Neural progenitor cell (in vitro differentiated cells): ENCODE measurements around the gene NRN1L. TPM values are rescaled to one million over a fixed set of nuclear protein-coding genes. Genes with fewer than 3 reads are reported as not detected.

ENCODE experiments used
- DNase-seq: peaks from one replicate; pipeline ENCODE4 v3.0.0-alpha.2; 2016; ENCODE audit warnings: low spot score
- H2AFZ ChIP-seq: fragments of 200-600 bp; sonication (generic); replicated peaks from 2 replicates; pipeline ENCODE4 v1.6.1; 2016; ENCODE audit warnings: antibody characterized with exemption
- H3F3A ChIP-seq: fragments of 200-600 bp; sonication (generic); 2 replicates; pipeline ENCODE4 v1.6.1; 2016; ENCODE audit warnings: antibody characterized with exemption, low read depth
- H3K27ac ChIP-seq: fragments of 200-600 bp; sonication (generic); 2 replicates; pipeline ENCODE4 v1.5.1; 2016; ENCODE audit warnings: mild to moderate bottlenecking
- H3K27me3 ChIP-seq: fragments of 200-600 bp; sonication (generic); 2 replicates; pipeline ENCODE4 v1.6.1; 2016; ENCODE audit warnings: mild to moderate bottlenecking, moderate library complexity
- H3K36me3 ChIP-seq: fragments of 200-600 bp; sonication (generic); 2 replicates; pipeline ENCODE4 v1.5.1; 2016
- H3K4me1 ChIP-seq: fragments of 200-600 bp; sonication (generic); 2 replicates; pipeline ENCODE4 v1.6.1; 2016; ENCODE audit warnings: mixed run types
- H3K4me2 ChIP-seq: fragments of 200-600 bp; sonication (generic); 2 replicates; pipeline ENCODE4 v1.6.1; 2016
- H3K4me3 ChIP-seq: fragments of 200-600 bp; sonication (generic); 2 replicates; pipeline ENCODE4 v1.5.1; 2016
- H3K79me2 ChIP-seq: fragments of 200-600 bp; sonication (generic); 2 replicates; pipeline ENCODE4 v1.6.1; 2016; ENCODE audit warnings: low read depth
- H3K9ac ChIP-seq: fragments of 200-600 bp; sonication (generic); 2 replicates; pipeline ENCODE4 v1.6.1; 2016
- H3K9me3 ChIP-seq: fragments of 200-600 bp; sonication (generic); 2 replicates; pipeline ENCODE4 v1.5.1; 2016; ENCODE audit warnings: low read depth
- H4K20me1 ChIP-seq: fragments of 200-600 bp; sonication (generic); 2 replicates; pipeline ENCODE4 v1.6.1; 2016; ENCODE audit warnings: low read depth
- H3K27ac Mint-ChIP-seq: 3 replicates; pipeline ENCODE4 v1.8.0; 2021; ENCODE audit warnings: mixed read lengths
- H3K27me3 Mint-ChIP-seq: 2 replicates; pipeline ENCODE4 v1.8.0; 2022; ENCODE audit warnings: low read depth, mild to moderate bottlenecking, inconsistent platforms, moderate library complexity, mixed read lengths; ENCODE audit not compliant: insufficient read depth
- H3K36me3 Mint-ChIP-seq: 3 replicates; pipeline ENCODE4 v1.8.0; 2021; ENCODE audit warnings: mixed read lengths
- H3K4me1 Mint-ChIP-seq: 3 replicates; pipeline ENCODE4 v1.8.0; 2021; ENCODE audit warnings: mixed read lengths
- H3K4me3 Mint-ChIP-seq: 3 replicates; pipeline ENCODE4 v1.8.0; 2021; ENCODE audit warnings: mild to moderate bottlenecking, moderate library complexity, mixed read lengths
- H3K9me3 Mint-ChIP-seq: 3 replicates; pipeline ENCODE4 v1.8.0; 2020; ENCODE audit warnings: mixed read lengths
- CTCF ChIP-seq: fragments of 200-600 bp; sonication (generic); IDR thresholded peaks from 2 replicates; pipeline ENCODE4 v1.5.1; 2017; ENCODE audit warnings: antibody characterized with exemption, mild to moderate bottlenecking
- EZH2 ChIP-seq: fragments of 200-600 bp; sonication (generic); IDR thresholded peaks from 2 replicates; pipeline ENCODE4 v1.6.1; 2017; ENCODE audit warnings: antibody characterized with exemption, mild to moderate bottlenecking, moderate library complexity
- EZH2phosphoT487 ChIP-seq: fragments of 200-600 bp; sonication (generic); IDR thresholded peaks from 2 replicates; pipeline ENCODE4 v1.6.1; 2017; ENCODE audit warnings: antibody characterized with exemption
- small RNA-seq: library from RNA; depleted of rRNA; stranded (forward); fragments of <200 nt; gene quantifications from one replicate; pipeline ENCODE3, GENCODE V24; 2015
- total RNA-seq: library from RNA; depleted of rRNA; stranded (reverse); fragments of >200 nt; gene quantifications from 2 replicates; pipeline ENCODE4 v1.2.3, GENCODE V29; 2015; ENCODE audit warnings: low replicate concordance

Gene NRN1L
- total RNA-seq, 1 donor from 2014 or later, result 0.54 TPM

DNA sequence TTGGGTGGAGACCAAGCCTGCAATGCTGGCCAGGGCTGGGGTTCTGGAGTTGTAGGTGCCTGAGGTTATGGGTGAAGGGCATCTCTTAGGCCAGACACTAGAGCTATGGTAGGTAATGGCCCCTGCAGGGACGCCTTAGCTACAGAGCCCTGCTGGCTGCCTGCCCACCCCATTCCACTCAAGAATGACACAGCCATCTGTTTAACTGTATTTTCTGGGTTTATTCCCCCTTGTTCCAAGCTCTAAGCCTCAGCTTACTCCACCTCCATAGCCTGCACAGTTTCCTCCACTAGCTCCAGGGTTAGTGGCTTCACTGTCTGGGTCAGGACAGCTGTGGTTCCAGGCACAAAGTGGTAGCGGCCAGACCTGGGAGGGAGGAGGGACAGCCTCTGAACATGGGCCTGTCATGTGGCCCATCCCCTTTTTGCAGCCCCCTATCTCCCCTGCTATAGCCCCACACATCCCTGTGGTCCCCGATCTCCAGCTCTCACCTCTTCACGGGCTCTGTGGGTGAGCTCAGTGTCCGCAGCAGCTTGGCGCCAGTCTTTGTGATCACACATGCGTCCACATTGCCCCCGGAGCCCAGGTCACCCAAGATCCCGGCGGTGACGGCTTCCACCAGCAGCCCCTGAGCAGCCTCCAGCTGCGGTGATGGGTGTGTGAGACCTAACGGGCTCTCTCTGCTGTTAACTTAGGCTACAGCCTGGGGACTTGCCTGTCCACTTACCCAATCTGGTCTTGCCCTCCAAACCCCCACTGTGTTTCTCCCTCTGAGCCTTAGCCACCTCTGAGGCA is 49.8 kb downstream of the NRN1L start:
- peak overlapping the region; percentile 2 for H3K27ac Mint-ChIP-seq
- no peaks in the 10 kb centered on the region for H3K9me3 ChIP-seq
- no peak for DNase-seq
- no peak overlapping the region for H2AFZ ChIP-seq
- H3K4me3 ChIP-seq, result peak overlapping the region; percentile 78
- peaks cover 12% of the 10 kb centered on the region for H3K4me1 ChIP-seq
- TF ChIP-seq EZH2phosphoT487 (no peak), CTCF (no peak), EZH2 (no peak)
- H3K9me3 Mint-ChIP-seq, result no peaks in the 10 kb centered on the region
- peaks cover 16% of the 10 kb centered on the region for H3K79me2 ChIP-seq
- H3K27ac ChIP-seq, result no peak overlapping the region
- H4K20me1 ChIP-seq, result peaks cover 19% of the 10 kb centered on the region
- H3K9ac ChIP-seq, result no peak overlapping the region
- H3K36me3 ChIP-seq, result no peaks in the 10 kb centered on the region
- H3F3A ChIP-seq, result peaks cover 8% of the 10 kb centered on the region
- H3K36me3 Mint-ChIP-seq, result peaks cover 4% of the 10 kb centered on the region
- peaks cover 21% of the 10 kb centered on the region for H3K4me1 Mint-ChIP-seq
- H3K27me3 ChIP-seq, result no peaks in the 10 kb centered on the region
- H3K4me2 ChIP-seq, result peak overlapping the region; percentile 94
- peak overlapping the region; percentile 100 for H3K4me3 Mint-ChIP-seq
- peaks cover 16% of the 10 kb centered on the region for H3K27me3 Mint-ChIP-seq

GRCh38 chr16:67935101-67935401 is 50.4 kb downstream of the NRN1L start:
- no peak for DNase-seq
- peak overlapping the region; percentile 2 for H3K27ac Mint-ChIP-seq
- no peaks in the 10 kb centered on the region for H3K9me3 Mint-ChIP-seq
- Histone ChIP-seq H3K27me3 (no peaks in the 10 kb centered on the region), H2AFZ (no peak overlapping the region), H3K9ac (no peak overlapping the region), H3K27ac (no peak overlapping the region), H3K4me1 (peaks cover 12% of the 10 kb centered on the region), H3K4me3 (peak overlapping the region; percentile 78), H3K36me3 (no peaks in the 10 kb centered on the region), H4K20me1 (peaks cover 19% of the 10 kb centered on the region), H3K9me3 (no peaks in the 10 kb centered on the region), H3F3A (peaks cover 8% of the 10 kb centered on the region), H3K79me2 (peaks cover 16% of the 10 kb centered on the region), H3K4me2 (peak overlapping the region; percentile 94)
- H3K4me1 Mint-ChIP-seq, result peaks cover 21% of the 10 kb centered on the region
- peak overlapping the region; percentile 100 for H3K4me3 Mint-ChIP-seq
- peaks cover 16% of the 10 kb centered on the region for H3K27me3 Mint-ChIP-seq
- peaks cover 4% of the 10 kb centered on the region for H3K36me3 Mint-ChIP-seq
- TF ChIP-seq EZH2phosphoT487, result no peak
- no peak for TF ChIP-seq CTCF

GRCh38 chr16:67935402-67936123 is 50.9 kb downstream of the NRN1L start:
- Histone ChIP-seq H3K27ac (no peak overlapping the region), H2AFZ (peak overlapping the region; percentile 45)
- peaks cover 4% of the 10 kb centered on the region for H3K36me3 Mint-ChIP-seq

More at GRCh38 chr16:67935402-67936123, 50.9 kb downstream of the NRN1L start:
- peaks cover 8% of the 10 kb centered on the region for H3F3A ChIP-seq
- peak overlapping the region; percentile 94 for H3K4me2 ChIP-seq
- no peaks in the 10 kb centered on the region for H3K9me3 ChIP-seq
- no peaks in the 10 kb centered on the region for H3K27me3 ChIP-seq
- Mint-ChIP-seq H3K27ac (peak overlapping the region; percentile 98), H3K27me3 (peaks cover 16% of the 10 kb centered on the region), H3K4me3 (peak overlapping the region; percentile 100), H3K4me1 (peaks cover 21% of the 10 kb centered on the region), H3K9me3 (no peaks in the 10 kb centered on the region)
- peak overlapping the region; percentile 77 for H3K9ac ChIP-seq
- H3K36me3 ChIP-seq, result no peaks in the 10 kb centered on the region
- peaks cover 12% of the 10 kb centered on the region for H3K4me1 ChIP-seq
- DNase-seq, result peak; percentile 97
- peaks cover 16% of the 10 kb centered on the region for H3K79me2 ChIP-seq
- H3K4me3 ChIP-seq, result peak overlapping the region; percentile 78
- peaks cover 19% of the 10 kb centered on the region for H4K20me1 ChIP-seq
- TF ChIP-seq CTCF (no peak), EZH2 (no peak), EZH2phosphoT487 (no peak)

Small RNAs within 50 kb of the gene (small RNA-seq; reads per million reads assigned to genes)
- gene AC040162.2 (not detected), gene NRN1L (not detected)

Other genes starting within 250 kb of the NRN1L start
- gene CARMIL2, start 239.7 kb upstream of the NRN1L start, total RNA-seq, result 14.5 and 18.2 TPM in 2 replicates
- gene ACD, start 224.6 kb upstream of the NRN1L start, total RNA-seq, result 11.5 and 31.7 TPM in 2 replicates
- gene PARD6A, start 223.9 kb upstream of the NRN1L start, total RNA-seq, result 2.7 and 8.7 TPM in 2 replicates
- gene ENKD1, start 218.1 kb upstream of the NRN1L start, total RNA-seq, result 6.9 and 18.7 TPM in 2 replicates
- 0.24 and 6.0 TPM in 2 replicates for gene C16orf86, start 218.1 kb upstream of the NRN1L start, total RNA-seq
- 13.2 and 21.4 TPM in 2 replicates for gene GFOD2, start 165.6 kb upstream of the NRN1L start, total RNA-seq
- gene RANBP10, start 78.3 kb upstream of the NRN1L start, total RNA-seq, result 11.4 and 12.3 TPM in 2 replicates
- gene TSNAXIP1, start 78.0 kb upstream of the NRN1L start, total RNA-seq, result 2.8 and 2.9 TPM in 2 replicates
- 27.3 and 46.5 TPM in 2 replicates for gene THAP11, start 42.6 kb upstream of the NRN1L start, total RNA-seq
- 133 and 221 TPM in 2 replicates for gene NUTF2, start 38.0 kb upstream of the NRN1L start, total RNA-seq
- gene CENPT, start 37.2 kb upstream of the NRN1L start, total RNA-seq, result 36.2 and 60.4 TPM in 2 replicates
- gene EDC4, start 11.8 kb upstream of the NRN1L start, total RNA-seq, result 32.7 and 54.2 TPM in 2 replicates
- gene PSKH1, start 8.4 kb downstream of the NRN1L start, total RNA-seq, result 13.1 and 30.4 TPM in 2 replicates
- 0.40 and 0.45 TPM in 2 replicates for gene CTRL, start 47.0 kb downstream of the NRN1L start, total RNA-seq
- gene PSMB10, start 52.0 kb downstream of the NRN1L start, total RNA-seq, result 1.2 and 4.4 TPM in 2 replicates
- 1.5 and 4.9 TPM in 2 replicates for gene LCAT, start 59.2 kb downstream of the NRN1L start, total RNA-seq
- 8.8 and 21.1 TPM in 2 replicates for gene SLC12A4, start 83.8 kb downstream of the NRN1L start, total RNA-seq
- 0.19 TPM in 1 of 2 replicates, not detected in the other for gene DPEP3, start 95.6 kb downstream of the NRN1L start, total RNA-seq
- gene DPEP2, start 114.6 kb downstream of the NRN1L start, total RNA-seq, result not detected in 2 replicates
- gene DPEP2NB, start 131.0 kb downstream of the NRN1L start, total RNA-seq, result not detected in 2 replicates
- gene DDX28, start 138.3 kb downstream of the NRN1L start, total RNA-seq, result 7.3 and 17.0 TPM in 2 replicates
- 22.7 and 22.9 TPM in 2 replicates for gene DUS2, start 138.4 kb downstream of the NRN1L start, total RNA-seq
- 34.2 and 43.1 TPM in 2 replicates for gene NFATC3, start 200.5 kb downstream of the NRN1L start, total RNA-seq